Measurements from ENCODE around the gene IGDCC3.
A peak's percentile ranks its signal among the peaks of the same experiment; 100 is the strongest.

GRCh38 chr15:65304381-65305149 is 73.2 kb downstream of the IGDCC3 start, which contains the start of gene RNU5B-1:
- TF ChIP-seq POLR2A (IDR thresholded peaks at IDR 0.05) = peak; percentile 97 to 99
- TF ChIP-seq, protein P1, sequence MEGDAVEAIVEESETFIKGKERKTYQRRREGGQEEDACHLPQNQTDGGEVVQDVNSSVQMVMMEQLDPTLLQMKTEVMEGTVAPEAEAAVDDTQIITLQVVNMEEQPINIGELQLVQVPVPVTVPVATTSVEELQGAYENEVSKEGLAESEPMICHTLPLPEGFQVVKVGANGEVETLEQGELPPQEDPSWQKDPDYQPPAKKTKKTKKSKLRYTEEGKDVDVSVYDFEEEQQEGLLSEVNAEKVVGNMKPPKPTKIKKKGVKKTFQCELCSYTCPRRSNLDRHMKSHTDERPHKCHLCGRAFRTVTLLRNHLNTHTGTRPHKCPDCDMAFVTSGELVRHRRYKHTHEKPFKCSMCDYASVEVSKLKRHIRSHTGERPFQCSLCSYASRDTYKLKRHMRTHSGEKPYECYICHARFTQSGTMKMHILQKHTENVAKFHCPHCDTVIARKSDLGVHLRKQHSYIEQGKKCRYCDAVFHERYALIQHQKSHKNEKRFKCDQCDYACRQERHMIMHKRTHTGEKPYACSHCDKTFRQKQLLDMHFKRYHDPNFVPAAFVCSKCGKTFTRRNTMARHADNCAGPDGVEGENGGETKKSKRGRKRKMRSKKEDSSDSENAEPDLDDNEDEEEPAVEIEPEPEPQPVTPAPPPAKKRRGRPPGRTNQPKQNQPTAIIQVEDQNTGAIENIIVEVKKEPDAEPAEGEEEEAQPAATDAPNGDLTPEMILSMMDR (IDR thresholded peaks at IDR 0.05 in 4 of 5, conservative IDR thresholded peaks at IDR 0.05 in 1 of 5) = peak; percentile 75 to 90 (median 85)

Data from gastrocnemius medialis (tissue), 4 donors.